ENCODE data around the gene LSM2.

LSM2 gene

DNA sequence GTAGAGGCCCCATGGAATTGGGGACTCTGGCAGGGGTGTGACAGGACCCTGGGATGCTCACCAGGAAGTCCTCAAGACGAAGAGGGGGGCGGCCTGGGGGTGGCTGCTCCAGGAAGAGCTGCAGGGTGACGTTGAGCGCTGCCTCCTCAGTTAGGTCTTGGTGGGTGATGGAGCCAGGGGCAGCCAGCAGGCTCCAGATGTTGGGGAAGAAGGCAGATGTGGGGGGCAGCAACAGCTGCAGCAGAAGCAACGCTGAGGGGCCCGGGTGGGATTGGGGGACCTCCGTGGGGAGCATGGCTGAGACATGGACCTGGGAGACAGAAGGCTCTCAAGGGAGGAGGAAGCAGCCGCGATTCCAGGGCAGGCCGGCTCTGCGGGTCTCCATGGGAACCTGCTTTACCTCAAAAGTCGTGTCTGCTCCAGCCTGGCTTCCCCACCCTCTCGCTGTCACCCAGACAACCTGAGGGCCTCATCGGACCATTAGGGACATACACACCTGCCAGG lies 30.2 kb downstream of the LSM2 start:
- no peak for DNase-seq

- no peak for DNase-seq
These were observed 30.9 kb downstream of the LSM2 start for GRCh38 chr6:31775633-31776484.

DNA sequence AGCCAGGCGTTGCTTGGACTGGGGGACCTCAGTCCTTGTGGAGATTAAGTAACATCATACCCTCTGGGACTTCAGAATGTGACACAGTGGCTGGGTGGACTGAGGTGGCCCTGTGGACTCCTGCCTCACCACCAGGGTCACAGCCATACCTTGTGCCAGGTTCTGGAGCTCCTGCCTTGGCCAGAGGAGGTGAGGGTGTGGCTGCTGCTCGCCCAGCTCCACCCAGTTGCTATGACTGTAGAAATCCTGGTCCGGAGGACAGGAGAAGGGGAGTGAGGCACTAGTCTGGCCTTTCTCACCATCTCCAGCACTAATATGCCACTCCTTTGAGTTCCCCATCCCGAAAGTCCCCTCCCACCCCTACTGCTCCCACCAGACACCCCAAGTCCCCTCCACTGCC lies 31.6 kb downstream of the LSM2 start:
- DNase-seq: no peak

- no peak for DNase-seq
These were observed 34.8 kb downstream of the LSM2 start for GRCh38 chr6:31771992-31772358.

GRCh38 chr6:31770860-31771259 lies 35.9 kb downstream of the LSM2 start:
- no peak for DNase-seq

DNA sequence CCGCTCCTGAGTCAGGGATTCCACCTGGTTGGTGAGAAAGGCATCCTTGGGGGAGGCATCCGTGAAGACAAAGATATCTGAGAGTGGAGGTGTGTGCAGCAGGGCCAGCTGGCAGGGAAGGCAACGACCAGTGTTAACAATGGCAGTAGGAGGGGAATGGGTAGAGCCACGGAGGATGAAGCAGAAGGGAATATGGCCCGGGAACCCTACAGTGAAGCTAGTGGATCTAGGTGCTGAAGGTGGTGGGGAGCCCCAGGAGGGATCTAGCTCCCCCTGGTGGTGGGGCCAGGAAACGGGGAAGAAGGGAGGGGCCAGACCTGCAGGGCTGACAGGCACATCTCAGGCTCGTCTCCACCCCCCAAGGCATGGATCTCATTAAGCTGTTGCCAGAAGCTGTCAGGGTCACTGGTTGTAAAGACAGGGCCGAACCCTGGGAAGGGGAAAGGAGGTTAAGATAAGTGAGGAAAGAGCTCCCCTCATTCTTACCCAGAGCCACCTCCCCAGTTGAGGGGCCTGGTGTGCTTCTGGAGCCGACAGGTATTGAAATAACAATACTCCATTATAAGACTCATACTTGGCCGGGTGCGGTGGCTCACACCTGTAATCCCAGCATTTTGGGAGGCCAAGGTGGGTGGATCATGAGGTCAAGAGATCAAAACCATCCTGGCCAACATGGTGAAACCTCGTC lies 36.9 kb downstream of the LSM2 start:
- no peak for DNase-seq

DNA sequence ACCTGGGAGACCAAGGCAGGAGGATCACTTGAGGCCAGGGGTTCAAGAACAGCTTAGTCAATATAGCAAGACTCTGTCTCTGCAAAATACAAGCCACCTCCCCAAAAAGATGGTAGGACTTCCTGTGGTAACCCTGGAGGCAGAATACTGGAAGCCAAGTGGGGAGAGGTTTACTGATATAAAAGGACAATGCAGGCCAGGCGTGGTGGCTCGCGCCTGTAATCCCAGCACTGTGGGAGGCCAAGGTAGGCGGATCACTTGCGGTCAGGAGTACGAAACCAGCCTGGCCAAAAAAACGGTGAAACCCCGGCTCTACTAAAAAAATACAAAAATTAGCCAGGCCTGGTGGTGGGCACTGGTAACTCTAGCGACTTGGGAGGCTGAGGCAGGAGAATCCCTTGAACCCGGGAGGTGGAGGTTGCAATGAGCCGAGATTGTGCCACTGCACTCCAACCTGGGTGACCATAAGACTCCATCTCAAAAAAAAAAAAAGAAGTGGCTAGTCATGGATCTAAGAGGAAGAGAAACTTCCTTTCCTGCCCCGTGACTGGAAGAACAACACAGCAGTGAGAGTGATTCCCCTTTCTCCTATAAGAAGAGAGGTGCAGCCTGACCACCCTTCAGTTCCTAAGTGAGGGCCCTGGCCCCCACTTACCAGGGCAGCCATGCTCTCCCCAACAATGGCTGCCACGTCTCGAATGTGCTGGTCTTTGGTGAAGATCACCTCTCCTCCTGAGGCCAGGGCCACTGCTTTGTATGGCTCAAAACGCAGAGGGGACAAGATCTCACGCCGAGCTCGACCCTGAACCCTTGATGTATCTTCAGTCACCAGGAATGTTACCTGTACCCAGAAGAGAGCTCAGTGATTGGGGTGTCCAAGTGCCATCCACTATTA lies 38.2 kb downstream of the LSM2 start:
- DNase-seq: no peak

DNA sequence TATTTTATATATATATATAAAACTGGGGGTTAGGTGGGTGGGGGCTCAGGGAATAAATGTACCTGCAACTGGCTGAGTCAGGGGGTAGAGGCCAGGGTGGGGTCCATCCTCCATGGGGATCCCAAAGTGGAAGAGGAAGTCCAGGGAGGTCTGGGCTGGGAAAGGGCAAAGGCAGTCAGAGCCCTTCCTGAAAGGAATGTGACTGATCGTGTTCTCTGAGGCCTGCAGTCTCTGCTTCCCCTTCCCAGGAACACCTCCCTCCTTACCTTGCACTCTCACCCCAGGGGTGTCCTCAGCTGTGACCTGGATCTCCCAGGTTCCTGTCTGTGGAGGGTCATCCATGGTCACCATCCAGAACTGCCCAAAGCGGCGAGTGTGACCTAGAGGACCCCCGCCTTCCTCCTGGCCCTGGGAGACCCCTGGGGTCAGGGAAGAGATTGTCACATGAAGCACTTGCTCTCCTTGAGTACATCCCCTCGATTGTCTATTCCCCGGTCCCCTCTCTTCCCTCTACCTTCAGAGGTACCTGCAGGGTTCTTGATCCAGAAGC lies 39.6 kb downstream of the LSM2 start:
- no peak for DNase-seq

- no peak for DNase-seq
These were observed 40.6 kb downstream of the LSM2 start for GRCh38 chr6:31765910-31766794.

GRCh38 chr6:31765559-31765909 lies 41.2 kb downstream of the LSM2 start:
- DNase-seq: no peak

GRCh38 chr6:31764198-31764597 lies 42.6 kb downstream of the LSM2 start:
- DNase-seq: no peak

GRCh38 chr6:31763619-31763940 lies 43.2 kb downstream of the LSM2 start:
- no peak for DNase-seq

DNA sequence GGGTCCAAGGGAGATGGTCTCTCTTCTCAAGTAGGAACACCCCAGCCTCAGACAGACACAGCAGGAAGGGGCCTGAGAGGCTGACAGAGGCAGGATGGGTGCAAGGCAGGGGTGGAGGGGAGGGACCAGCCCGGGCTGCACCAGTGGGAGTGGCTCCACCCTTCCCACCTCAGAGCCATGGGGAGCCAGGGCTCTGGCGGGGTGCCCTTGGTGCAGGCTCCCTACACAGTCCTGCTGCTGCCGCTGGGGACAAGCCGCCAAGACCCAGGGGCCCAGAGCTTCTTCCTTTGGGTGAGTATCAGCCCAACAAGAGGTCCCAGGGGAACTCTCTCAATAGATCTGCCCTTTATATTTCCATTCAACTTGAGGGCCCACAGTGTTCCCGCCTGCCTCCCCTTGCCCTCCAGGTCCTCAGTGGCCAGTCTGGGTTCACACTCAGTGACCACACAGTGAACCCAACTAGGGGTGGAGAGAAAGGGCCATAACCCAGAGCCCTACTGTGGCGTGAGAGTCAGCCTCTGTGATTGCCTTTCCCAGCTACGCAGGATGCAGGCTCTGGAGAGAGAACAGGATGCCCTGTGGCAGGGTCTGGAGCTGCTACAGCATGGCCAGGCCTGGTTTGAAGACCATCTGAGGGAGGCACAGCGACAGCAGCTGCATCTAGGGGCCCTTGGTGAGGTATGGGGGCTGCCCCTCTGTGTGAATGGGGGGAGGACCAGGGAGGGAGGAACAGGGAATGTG lies 43.7 kb downstream of the LSM2 start:
- DNase-seq: no peak

GRCh38 chr6:31762356-31762755 lies 44.4 kb downstream of the LSM2 start, which contains the start of gene SAPCD1:
SAPCD1 (plus strand) TSS chr6:31762656; CDS start chr6:31763055, 399 bp downstream.
- DNase-seq: no peak

GRCh38 chr6:31761343-31761742 lies 45.4 kb downstream of the LSM2 start:
- no peak for DNase-seq

- no peak for DNase-seq
These were observed 46.0 kb downstream of the LSM2 start for GRCh38 chr6:31760790-31761189.

- no peak for DNase-seq
These were observed 48.5 kb downstream of the LSM2 start for GRCh38 chr6:31758281-31758680.

DNA sequence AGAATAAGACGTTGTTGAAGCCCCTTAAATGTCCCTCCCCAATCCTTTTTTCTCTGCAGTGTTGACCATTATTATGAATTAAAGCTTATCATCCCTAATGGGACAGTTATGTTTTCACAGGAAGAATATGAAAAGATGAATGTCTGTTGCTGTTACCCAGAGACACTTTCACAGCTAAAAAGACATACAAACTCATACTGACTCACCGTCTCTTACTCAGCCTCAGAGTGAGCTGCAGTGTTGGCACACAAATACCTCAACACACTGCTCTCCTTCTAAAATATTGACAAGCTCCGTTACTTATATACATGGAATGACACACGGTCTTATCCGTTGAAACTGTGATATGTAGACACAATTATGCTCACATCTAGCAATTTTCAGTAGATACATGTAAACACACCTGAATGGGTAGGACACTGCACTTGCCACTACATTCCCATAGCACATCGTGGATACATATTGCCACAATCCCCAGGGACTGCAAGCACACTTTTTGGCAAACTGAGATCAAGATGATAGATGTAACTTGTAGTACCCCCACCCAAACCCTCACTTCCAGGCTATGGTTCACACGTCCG lies 53.9 kb downstream of the LSM2 start:
- no peak for DNase-seq

- no peak for DNase-seq
These were observed 56.2 kb downstream of the LSM2 start for GRCh38 chr6:31750411-31751022.

DNA sequence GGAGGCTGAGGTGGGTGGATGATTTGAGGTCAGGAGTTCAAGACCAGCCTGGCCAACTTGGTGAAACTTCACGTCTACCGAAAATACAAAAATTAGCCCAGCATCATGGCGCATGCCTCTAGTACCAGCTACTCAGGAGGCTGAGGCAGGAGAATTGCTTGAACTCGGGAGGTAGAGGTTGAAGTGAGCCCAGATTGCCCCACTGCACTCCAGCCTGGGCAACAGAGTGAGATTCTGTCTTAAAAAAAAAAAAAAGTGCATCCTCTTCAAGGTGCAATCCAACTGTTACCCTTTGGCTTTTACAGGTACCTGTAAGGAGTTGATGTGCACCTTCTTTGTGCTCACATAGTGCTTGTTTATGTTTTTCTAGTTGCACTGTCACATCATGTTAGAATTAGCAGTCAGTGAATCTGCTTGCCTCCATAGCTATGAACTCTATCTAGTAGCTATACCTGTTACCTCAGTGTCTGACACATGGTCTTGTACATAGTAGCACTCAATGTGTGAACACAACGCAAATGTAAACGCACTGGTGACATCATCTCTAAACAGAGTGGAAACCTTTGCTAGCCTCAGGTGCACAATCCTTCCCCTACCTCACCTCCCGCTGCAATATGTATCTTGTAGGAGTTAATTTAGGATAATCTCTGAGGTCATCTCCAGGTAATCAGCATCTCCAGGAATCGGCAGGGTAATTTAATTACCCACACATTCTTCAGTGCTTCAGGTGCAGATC lies 57.3 kb downstream of the LSM2 start:
- no peak for DNase-seq
